Hindlimb muscle (tissue), 1 donor: Measurements from ENCODE around the gene RASL12. TPM values are rescaled to one million over a fixed set of nuclear protein-coding genes. Genes with fewer than 3 reads are reported as not detected.
"Not testable (repeated sequence)": the region's sequence is repeated elsewhere in the genome, so short reads cannot be mapped to it uniquely, and the experiment has no call there.

Experiments used
- DNase-seq: peaks from one replicate; pipeline ENCODE4 v3.0.0-alpha.2; 2013
- polyA plus RNA-seq: library from polyadenylated mRNA; unstranded; fragments of 120-200 nt; gene quantifications from one replicate; pipeline ENCODE4 v1.2.1, GENCODE V29; 2013; ENCODE audit not compliant: insufficient read length

Gene RASL12
- polyA plus RNA-seq, 1 donor: 14.1 TPM

GRCh38 chr15:65055201-65055870 lies 12.5 kb downstream of the RASL12 start:
- no peak for DNase-seq

GRCh38 chr15:65054333-65055200 lies 13.2 kb downstream of the RASL12 start:
- DNase-seq: peak; percentile 70

GRCh38 chr15:65052956-65053355 lies 14.8 kb downstream of the RASL12 start:
- no peak for DNase-seq

GRCh38 chr15:65051266-65051665 lies 16.5 kb downstream of the RASL12 start:
- no peak for DNase-seq

GRCh38 chr15:65050270-65050669 lies 17.5 kb downstream of the RASL12 start:
- DNase-seq: no peak

- peak; percentile 84 for DNase-seq
Measured at GRCh38 chr15:65049418-65049840, 18.4 kb downstream of the RASL12 start.

- DNase-seq: no peak
Measured at GRCh38 chr15:65048241-65048640, 19.6 kb downstream of the RASL12 start.

- DNase-seq: no peak
Measured at GRCh38 chr15:65044724-65045481, 22.9 kb downstream of the RASL12 start, which contains the start of gene SLC51B. Gene SLC51B, plus strand, starts transcription at chr15:65045387. Its CDS starts 4,618 bp downstream, at chr15:65050005.

- not testable (repeated sequence) for DNase-seq
Measured at GRCh38 chr15:65044218-65044617, 23.6 kb downstream of the RASL12 start.

- DNase-seq: no peak
Measured at GRCh38 chr15:65042776-65043327, 24.9 kb downstream of the RASL12 start.

- DNase-seq: no peak
Measured at GRCh38 chr15:65041787-65042186, 26.0 kb downstream of the RASL12 start.

- no peak for DNase-seq
Measured at GRCh38 chr15:65040461-65040860, 27.3 kb downstream of the RASL12 start.

GRCh38 chr15:65038836-65039235 lies 29.0 kb downstream of the RASL12 start:
- no peak for DNase-seq

GRCh38 chr15:65038428-65038827 lies 29.4 kb downstream of the RASL12 start:
- DNase-seq: no peak

GRCh38 chr15:65037309-65037708 lies 30.5 kb downstream of the RASL12 start:
- DNase-seq: no peak

- no peak for DNase-seq
Measured at GRCh38 chr15:65034719-65035118, 33.1 kb downstream of the RASL12 start.

- no peak for DNase-seq
Measured at GRCh38 chr15:65033659-65034269, 34.0 kb downstream of the RASL12 start.

- no peak for DNase-seq
Measured at GRCh38 chr15:65032801-65033537, 34.8 kb downstream of the RASL12 start.

- DNase-seq: no peak
Measured at GRCh38 chr15:65029736-65030208, 38.0 kb downstream of the RASL12 start.

GRCh38 chr15:65028921-65029735 lies 38.7 kb downstream of the RASL12 start, which contains the start of gene MTFMT:
Gene MTFMT, minus strand, starts transcription at chr15:65029639. Its CDS starts 26 bp downstream, at chr15:65029613.
- DNase-seq: peak; percentile 84
